H9 (cell line): Measurements from ENCODE around the gene PPP1R17. TPM values are rescaled to one million over a fixed set of nuclear protein-coding genes. Genes with fewer than 3 reads are reported as not detected.

Source experiments
- DNase-seq: peaks from one replicate; pipeline ENCODE4 v3.0.0-alpha.2; 2017
- H2AFZ ChIP-seq: one replicate; pipeline ENCODE4 v1.6.1; 2013; ENCODE audit warnings: mild to moderate bottlenecking, low read length, control low read depth, moderate library complexity
- H2AK5ac ChIP-seq: 2 replicates; pipeline ENCODE4 v1.6.1; 2013; ENCODE audit warnings: low read length, control low read depth, mixed read lengths; ENCODE audit not compliant: insufficient read length
- H2BK120ac ChIP-seq: one replicate; pipeline ENCODE4 v1.6.1; 2013; ENCODE audit warnings: low read depth, mild to moderate bottlenecking, low read length, control low read depth, inconsistent platforms; ENCODE audit not compliant: poor library complexity, severe bottlenecking
- H2BK12ac ChIP-seq: 2 replicates; pipeline ENCODE4 v1.6.1; 2013; ENCODE audit warnings: low read length, control low read depth, mixed read lengths, low read depth; ENCODE audit not compliant: insufficient read length
- H2BK15ac ChIP-seq: 2 replicates; pipeline ENCODE4 v1.6.1; 2013; ENCODE audit warnings: low read depth, low read length, control low read depth
- H2BK20ac ChIP-seq: one replicate; pipeline ENCODE4 v1.6.1; 2013; ENCODE audit warnings: low read depth, mild to moderate bottlenecking, low read length, control low read depth, inconsistent platforms; ENCODE audit not compliant: poor library complexity, severe bottlenecking
- H2BK5ac ChIP-seq: 2 replicates; pipeline ENCODE4 v1.6.1; 2013; ENCODE audit warnings: low read length, control low read depth, mixed read lengths; ENCODE audit not compliant: insufficient read length
- H3K14ac ChIP-seq: 2 replicates; pipeline ENCODE4 v1.6.1; 2013; ENCODE audit warnings: low read length, control low read depth; ENCODE audit not compliant: insufficient read depth
- H3K18ac ChIP-seq: 2 replicates; pipeline ENCODE4 v1.6.1; 2013; ENCODE audit warnings: low read depth, mild to moderate bottlenecking, mixed read lengths, low read length, control low read depth; ENCODE audit not compliant: insufficient read length
- H3K23ac ChIP-seq: 2 replicates; pipeline ENCODE4 v1.6.1; 2013; ENCODE audit warnings: low read length, control low read depth, mixed read lengths, low read depth; ENCODE audit not compliant: insufficient read length
- H3K23me2 ChIP-seq: 2 replicates; pipeline ENCODE4 v1.6.1; 2013; ENCODE audit warnings: low read depth, mild to moderate bottlenecking, mixed read lengths, low read length, control low read depth; ENCODE audit not compliant: insufficient read length, poor library complexity, severe bottlenecking
- H3K27ac ChIP-seq: 2 replicates; pipeline ENCODE4 v1.5.1; 2013; ENCODE audit warnings: low read length, control low read depth, mixed read lengths, low read depth; ENCODE audit not compliant: insufficient read length
- H3K27me3 ChIP-seq: 2 replicates; pipeline ENCODE4 v1.6.1; 2013; ENCODE audit warnings: low read length, control low read depth, inconsistent platforms; ENCODE audit not compliant: insufficient read depth
- H3K4ac ChIP-seq: 2 replicates; pipeline ENCODE4 v1.6.1; 2013; ENCODE audit warnings: low read depth, mild to moderate bottlenecking, control low read depth, inconsistent platforms, low read length, moderate library complexity
- H3K4me1 ChIP-seq: 2 replicates; pipeline ENCODE4 v1.6.1; 2013; ENCODE audit warnings: low read length, control low read depth, inconsistent platforms; ENCODE audit not compliant: insufficient read depth
- H3K4me2 ChIP-seq: 2 replicates; pipeline ENCODE4 v1.6.1; 2013; ENCODE audit warnings: low read length, control low read depth, mixed read lengths; ENCODE audit not compliant: insufficient read length, insufficient read depth
- H3K56ac ChIP-seq: 2 replicates; pipeline ENCODE4 v1.6.1; 2013; ENCODE audit warnings: low read depth, mild to moderate bottlenecking, mixed read lengths, low read length, control low read depth; ENCODE audit not compliant: insufficient read length
- H3K79me1 ChIP-seq: 2 replicates; pipeline ENCODE4 v1.6.1; 2013; ENCODE audit warnings: low read depth, mild to moderate bottlenecking, moderate library complexity, low read length, control low read depth, inconsistent platforms; ENCODE audit not compliant: insufficient read depth, poor library complexity, severe bottlenecking
- H3K79me2 ChIP-seq: 2 replicates; pipeline ENCODE4 v1.6.1; 2013; ENCODE audit warnings: low read length, control low read depth, inconsistent platforms; ENCODE audit not compliant: insufficient read depth
- H3K9ac ChIP-seq: 2 replicates; pipeline ENCODE4 v1.6.1; 2013; ENCODE audit warnings: low read length, control low read depth, mixed read lengths; ENCODE audit not compliant: insufficient read length; ENCODE audit errors: extremely low read depth
- H3K9me3 ChIP-seq: one replicate; pipeline ENCODE4 v1.6.1; 2013; ENCODE audit warnings: low read depth, low read length, inconsistent platforms; ENCODE audit not compliant: control insufficient read depth
- H3T11ph ChIP-seq: one replicate; pipeline ENCODE4 v1.6.1; 2013; ENCODE audit warnings: mild to moderate bottlenecking, low read length, control low read depth, inconsistent platforms
- H4K20me1 ChIP-seq: one replicate; pipeline ENCODE4 v1.6.1; 2013; ENCODE audit not compliant: control insufficient read depth, insufficient read length, insufficient read depth
- H4K5ac ChIP-seq: 2 replicates; pipeline ENCODE4 v1.6.1; 2013; ENCODE audit warnings: low read depth, mild to moderate bottlenecking, mixed read lengths, low read length, control low read depth; ENCODE audit not compliant: insufficient read length
- H4K8ac ChIP-seq: replicated peaks from 2 replicates; pipeline ENCODE4 v1.6.1; 2013; ENCODE audit warnings: low read length, control low read depth, mixed read lengths, low read depth; ENCODE audit not compliant: insufficient read length
- H4K91ac ChIP-seq: 2 replicates; pipeline ENCODE4 v1.6.1; 2013; ENCODE audit warnings: low read depth, mild to moderate bottlenecking, moderate library complexity, mixed read lengths, low read length, control low read depth; ENCODE audit not compliant: insufficient read length
- H3K27ac Mint-ChIP-seq, 3 experiments: 2 replicates in 2 of 3; 3 replicates in 1 of 3; pipeline ENCODE4 v1.8.0; 2020 to 2021; ENCODE audit warnings: mixed read lengths in 3 of 3, mild to moderate bottlenecking in 1 of 3, moderate library complexity in 1 of 3
- H3K27me3 Mint-ChIP-seq: 2 replicates; pipeline ENCODE4 v1.8.0; 2021; ENCODE audit warnings: low read depth, mild to moderate bottlenecking, moderate library complexity, mixed read lengths
- H3K36me3 Mint-ChIP-seq, 3 experiments: 2 replicates in 2 of 3; 3 replicates in 1 of 3; pipeline ENCODE4 v1.8.0; 2020 to 2021; ENCODE audit warnings: low read depth in 3 of 3, mixed read lengths in 3 of 3; ENCODE audit not compliant: insufficient read depth in 1 of 3
- H3K4me1 Mint-ChIP-seq, 2 experiments: 2 replicates each; pipeline ENCODE4 v1.8.0; 2020; ENCODE audit warnings: mixed read lengths in 2 of 2
- H3K4me3 Mint-ChIP-seq, 2 experiments: 2 replicates in 1 of 2; 3 replicates in 1 of 2; pipeline ENCODE4 v1.8.0; 2020 to 2021; ENCODE audit warnings: mild to moderate bottlenecking in 2 of 2, mixed read lengths in 2 of 2, moderate library complexity in 1 of 2
- H3K9me3 Mint-ChIP-seq, 2 experiments: 2 replicates in 1 of 2; 3 replicates in 1 of 2; pipeline ENCODE4 v1.8.0; 2020; ENCODE audit warnings: mild to moderate bottlenecking in 2 of 2, mixed read lengths in 2 of 2, moderate library complexity in 1 of 2
- CTCF ChIP-seq: fragments of 200-600 bp; sonication (generic); conservative IDR thresholded peaks from 3 replicates; pipeline ENCODE4 v1.8.0; 2021; ENCODE audit warnings: antibody characterized with exemption, mild to moderate bottlenecking
- WGBS: extraction: QIAGEN DNeasy Blood & Tissue Kit; methylation state at CpG from one replicate; pipeline ENCODE4 v1.1.7; 2013; ENCODE audit warnings: missing lambda C conversion rate, low lambda C conversion rate, mixed read lengths; ENCODE audit not compliant: insufficient read length; ENCODE audit errors: extremely low coverage; 5-methylcytosine and 5-hydroxymethylcytosine counted together
- total RNA-seq: library from RNA; stranded (reverse); gene quantifications from 2 replicates; pipeline ENCODE4 v1.2.1, GENCODE V29; 2021

The PPP1R17 gene
- total RNA-seq, 1 experiment from 2014 or later: 1.2 TPM

- no peak overlapping the region for H2AFZ ChIP-seq
- H3K4me3 Mint-ChIP-seq: no peak overlapping the region
- H3K4me2 ChIP-seq: no peak overlapping the region
- H3K56ac ChIP-seq: no peak overlapping the region
- H3K4me1 Mint-ChIP-seq: no peaks in the 10 kb centered on the region
- no peak overlapping the region for H2BK120ac ChIP-seq
- H3K79me2 ChIP-seq: no peaks in the 10 kb centered on the region
- H4K20me1 ChIP-seq: no peaks in the 10 kb centered on the region
- H2BK20ac ChIP-seq: no peak overlapping the region
- no peak overlapping the region for H2BK15ac ChIP-seq
- H3K27ac Mint-ChIP-seq: no peak overlapping the region
- H4K8ac ChIP-seq: no peak overlapping the region
- H3K9me3 ChIP-seq: no peaks in the 10 kb centered on the region
- TF ChIP-seq CTCF: no peak
- H3T11ph ChIP-seq: no peak overlapping the region
- H2AK5ac ChIP-seq: no peak overlapping the region
- no peaks in the 10 kb centered on the region for H3K4me1 ChIP-seq
- H3K18ac ChIP-seq: no peak overlapping the region
- no peak overlapping the region for H2BK5ac ChIP-seq
- H2BK12ac ChIP-seq: no peak overlapping the region
- no peak overlapping the region for H3K4ac ChIP-seq
- no peak for DNase-seq
- peaks cover 0 to 3% of the 10 kb centered on the region in 2 experiments; a peak in 3 of 5 replicates for H3K9me3 Mint-ChIP-seq
- H3K14ac ChIP-seq: no peak overlapping the region
- WGBS: no CpG with 5 or more reads among the region's 8 CpGs
- H4K91ac ChIP-seq: no peak overlapping the region
- no peaks in the 10 kb centered on the region for H3K27me3 ChIP-seq
- H3K27ac ChIP-seq: no peak overlapping the region
- H3K23ac ChIP-seq: no peak overlapping the region
- H3K23me2 ChIP-seq: no peaks in the 10 kb centered on the region
- H3K27me3 Mint-ChIP-seq: peaks cover 17% of the 10 kb centered on the region
- no peak overlapping the region for H4K5ac ChIP-seq
- no peaks in the 10 kb centered on the region for H3K36me3 Mint-ChIP-seq
- no peaks in the 10 kb centered on the region for H3K79me1 ChIP-seq
- H3K9ac ChIP-seq: no peak overlapping the region
These were observed 33.4 kb downstream of the PPP1R17 start for GRCh38 chr7:31720366-31720765.
